Ovary (tissue), 9 donors: ENCODE results near the gene SALL1. TPM values are rescaled to one million over a fixed set of nuclear protein-coding genes. Genes with fewer than 3 reads are reported as not detected.

Experiments
- DNase-seq, 5 donors: peaks; one replicate each; pipeline ENCODE4 v3.0.0-alpha.2; 2019 to 2020
- H3K27ac ChIP-seq, 2 donors: fragments of 200-600 bp; one replicate each; pipeline versions ENCODE4 v1.5.1 to v1.8.0; 2019 to 2022
- H3K27me3 ChIP-seq: fragments of 200-600 bp; one replicate; pipeline ENCODE4 v1.8.0; 2022
- H3K36me3 ChIP-seq: fragments of 200-600 bp; sonication (generic); one replicate; pipeline ENCODE4 v1.5.1; 2019
- H3K4me1 ChIP-seq: one replicate; pipeline ENCODE4 v1.8.1; 2013; ENCODE audit warnings: mild to moderate bottlenecking, moderate library complexity; ENCODE audit not compliant: insufficient read depth
- H3K4me3 ChIP-seq: fragments of 200-600 bp; sonication (generic); one replicate; pipeline ENCODE4 v1.5.1; 2017
- H3K9me3 ChIP-seq, 2 donors: fragments of 200-600 bp in 1 of 2; sonication (generic) in 1 of 2; one replicate each; pipeline versions ENCODE4 v1.5.1 to v1.8.1; 2013 to 2019; ENCODE audit warnings: mild to moderate bottlenecking in 1 of 2, moderate library complexity in 1 of 2
- CTCF ChIP-seq, 3 donors: fragments of 450-650 bp in 2 of 3; fragments of 200-600 bp in 1 of 3; IDR thresholded peaks; one replicate each; pipeline versions ENCODE4 v1.5.1 to v1.8.0; 2016 to 2022; ENCODE audit warnings: antibody characterized with exemption in 3 of 3, mild to moderate bottlenecking in 1 of 3
- EP300 ChIP-seq: sonication (generic); formaldehyde crosslinking; IDR thresholded peaks from one replicate; pipeline ENCODE4 v1.6.1; 2017; ENCODE audit warnings: antibody characterized with exemption
- POLR2A ChIP-seq: fragments of 450-650 bp; IDR thresholded peaks from one replicate; pipeline ENCODE4 v1.6.1; 2017; ENCODE audit warnings: antibody characterized with exemption, mild to moderate bottlenecking, moderate library complexity
- WGBS, 3 donors: extraction: QIAGEN DNeasy Blood & Tissue Kit in 1 of 3; methylation state at CpG; one replicate each; pipeline versions ENCODE4 v1.1.5 to v1.1.7; 2013 to 2017; 5-methylcytosine and 5-hydroxymethylcytosine counted together
- intact Hi-C, 4 donors: fragments of 100-400 bp; cut with DNase I; formaldehyde crosslinking; loops; one replicate each; pipeline versions ENCODE4 v1.11.0 to v1.15.1; 2022 to 2023
- polyA plus RNA-seq, 2 donors: library from polyadenylated mRNA; stranded (reverse); fragments of 200-250 nt in 1 of 2; fragments of 350-450 nt in 1 of 2; fragmentation: Illumina TruSeq in 1 of 2; extraction: RNeasy Lipid Tissue Mini Kit (QIAGEN cat#74804) in 1 of 2; gene quantifications; one replicate each; pipeline ENCODE4 v1.2.3, GENCODE V29; 2013 to 2014
- total RNA-seq, 7 donors: library from RNA; depleted of rRNA in 2 of 7; stranded (reverse); fragments of >200 nt in 2 of 7; fragmentation: NEBNext Ultra II Directional in 3 of 7; extraction: Animal tissue kit (Norgen Biotek cat#: 25700) in 3 of 7; gene quantifications; one replicate each; pipeline versions ENCODE4 v1.1.0 to v1.2.4, GENCODE V29; 2016 to 2023
- donor health status: DM: no; HTN: no; CAD: no; lungs with moderate emphysema.
- donor health status: DM: no; HTN: no; CAD: no.
- donor health status: Bipolar disorder and iron deficiency.
- donor health status: DM: yes; HTN: yes; CAD: no.
- donor health status: DM: no; HTN: no; CAD: no.
- donor health status: DM: yes; HTN: yes; CAD: no.

The SALL1 gene
- total and polyA plus RNA-seq, 9 donors, result 1.7 to 20.7 (median 4.0) TPM

GRCh38 chr16:51139568-51139967 lies 11.5 kb downstream of the SALL1 start:
- Histone ChIP-seq H3K9me3 (no peaks in the 10 kb centered on the region), H3K36me3 (no peaks in the 10 kb centered on the region), H3K27ac (no peak overlapping the region), H3K4me1 (no peaks in the 10 kb centered on the region), H3K27me3 (no peaks in the 10 kb centered on the region), H3K4me3 (no peak overlapping the region)
- intact Hi-C loops, result no loop called here
- DNase-seq, result no peak
- 86 to 96% (median 95%) methylated on average over 11 of the region's 11 CpGs for WGBS, 3 donors
- TF ChIP-seq POLR2A (no peak), EP300 (no peak), CTCF (IDR thresholded peaks at IDR 0.05) (no peak)

GRCh38 chr16:51138178-51138577 lies 12.9 kb downstream of the SALL1 start:
- TF ChIP-seq POLR2A, result no peak
- TF ChIP-seq CTCF (IDR thresholded peaks at IDR 0.05), result no peak
- TF ChIP-seq EP300, result no peak
- Histone ChIP-seq H3K9me3 (no peaks in the 10 kb centered on the region), H3K27me3 (no peaks in the 10 kb centered on the region), H3K4me3 (no peak overlapping the region), H3K36me3 (no peaks in the 10 kb centered on the region), H3K27ac (no peak overlapping the region), H3K4me1 (no peaks in the 10 kb centered on the region)
- 88 to 95% (median 93%) methylated on average over 10 of the region's 10 CpGs for WGBS, 3 donors
- intact Hi-C loops, result no loop called here
- DNase-seq, result no peak

- intact Hi-C loops, result no loop called here
- no peak for DNase-seq
- no peak overlapping the region for H3K27ac ChIP-seq
- WGBS, 3 donors, result 85 to 88% (median 87%) methylated on average over 18 of the region's 18 CpGs
- H3K4me1 ChIP-seq, result no peaks in the 10 kb centered on the region
- no peaks in the 10 kb centered on the region for H3K36me3 ChIP-seq
- H3K27me3 ChIP-seq, result no peaks in the 10 kb centered on the region
- no peak overlapping the region for H3K4me3 ChIP-seq
- TF ChIP-seq POLR2A (no peak), CTCF (IDR thresholded peaks at IDR 0.05) (no peak), EP300 (no peak)
- no peaks in the 10 kb centered on the region for H3K9me3 ChIP-seq
Observed at GRCh38 chr16:51137097-51137496, 14.0 kb downstream of the SALL1 start.

- DNase-seq, result no peak
- Histone ChIP-seq H3K4me1 (no peaks in the 10 kb centered on the region), H3K27me3 (no peaks in the 10 kb centered on the region), H3K36me3 (no peaks in the 10 kb centered on the region), H3K9me3 (no peaks in the 10 kb centered on the region), H3K27ac (no peak overlapping the region), H3K4me3 (no peak overlapping the region)
- TF ChIP-seq EP300 (no peak), CTCF (IDR thresholded peaks at IDR 0.05) (no peak), POLR2A (no peak)
- 59 to 66% (median 64%) methylated on average over 33 to 34 of the region's 34 CpGs for WGBS, 3 donors
- intact Hi-C loops, result no loop called here
Observed at GRCh38 chr16:51134876-51135275, 16.2 kb downstream of the SALL1 start.
